Measurements from ENCODE around the gene ATP6V1G3.
"Not testable (repeated sequence)": the region's sequence is repeated elsewhere in the genome, so short reads cannot be mapped to it uniquely, and the experiment has no call there.

Gene ATP6V1G3

GRCh38 chr1:198497326-198498102 lies 43.0 kb downstream of the ATP6V1G3 start:
- DNase-seq (ENCODE audit: low read depth, low spot score) = no peak

DNA sequence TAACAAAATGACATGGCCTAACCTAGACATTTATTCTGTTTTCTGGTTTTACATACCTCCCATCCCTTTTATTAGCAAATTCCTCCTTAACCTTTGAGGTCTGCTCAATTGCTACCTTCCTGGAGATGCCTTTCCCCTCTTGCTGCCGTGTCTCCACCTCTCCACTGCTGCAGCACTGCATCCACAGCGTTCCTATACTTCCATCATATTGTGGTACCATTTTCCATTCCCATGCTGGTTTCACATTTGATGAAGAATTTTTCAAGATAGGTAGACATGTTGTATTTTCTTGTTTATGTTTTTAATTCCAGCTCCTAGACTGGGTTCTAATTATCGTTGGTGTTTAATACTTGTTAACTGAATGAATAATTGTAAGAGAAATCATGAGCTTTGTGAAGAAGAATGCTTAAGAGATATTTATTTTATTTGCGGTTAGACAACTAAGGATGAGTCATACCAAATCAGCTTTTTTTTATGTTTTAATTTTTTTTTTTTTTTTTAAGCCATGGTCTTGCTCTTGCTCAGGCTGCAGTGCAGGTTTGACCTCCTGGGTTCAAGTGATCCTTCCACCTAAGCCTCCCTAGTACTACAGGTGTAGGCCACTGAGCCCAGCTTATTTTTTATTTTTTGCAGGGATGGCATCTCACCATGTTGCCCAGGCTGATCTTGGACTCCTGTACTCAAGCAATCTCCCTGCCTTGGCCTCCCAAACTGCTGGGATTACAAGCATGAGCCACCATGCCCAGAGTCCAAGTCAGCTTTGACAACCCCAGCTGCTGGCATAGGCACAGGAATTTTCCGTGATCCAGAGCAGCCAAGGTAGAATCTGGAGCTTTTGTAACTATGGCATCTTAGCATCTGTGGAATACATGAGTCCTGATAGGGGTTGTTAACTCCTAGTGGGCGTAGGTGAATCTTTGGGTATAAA lies 44.0 kb downstream of the ATP6V1G3 start:
- DNase-seq (ENCODE audit: low read depth, low spot score) = no peak

DNA sequence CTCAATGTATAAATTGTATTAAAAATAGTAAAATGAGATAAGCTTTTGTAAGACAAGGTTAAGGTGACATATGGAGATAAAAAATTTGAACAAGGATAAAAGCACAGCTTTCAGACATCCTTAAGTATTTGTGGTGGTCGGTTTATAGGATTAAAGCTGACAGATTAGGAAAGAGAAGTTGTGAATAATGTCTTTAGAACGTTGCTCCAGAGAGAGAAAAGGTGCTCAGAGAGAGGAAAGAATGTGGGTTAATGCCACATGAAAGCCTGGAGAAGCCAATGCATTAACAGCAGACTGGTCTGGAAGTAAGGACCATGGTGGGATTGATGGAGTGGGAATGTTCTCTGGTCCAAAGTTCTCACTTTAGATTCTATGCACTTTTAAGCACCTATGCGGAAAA lies 44.8 kb downstream of the ATP6V1G3 start:
- no peak for DNase-seq (ENCODE audit: low read depth, low spot score)

- DNase-seq (ENCODE audit: low read depth, low spot score) = no peak
Observed at GRCh38 chr1:198494658-198495103, 45.8 kb downstream of the ATP6V1G3 start.

- no peak for DNase-seq (ENCODE audit: low read depth, low spot score)
Observed at GRCh38 chr1:198494139-198494538, 46.3 kb downstream of the ATP6V1G3 start.

DNA sequence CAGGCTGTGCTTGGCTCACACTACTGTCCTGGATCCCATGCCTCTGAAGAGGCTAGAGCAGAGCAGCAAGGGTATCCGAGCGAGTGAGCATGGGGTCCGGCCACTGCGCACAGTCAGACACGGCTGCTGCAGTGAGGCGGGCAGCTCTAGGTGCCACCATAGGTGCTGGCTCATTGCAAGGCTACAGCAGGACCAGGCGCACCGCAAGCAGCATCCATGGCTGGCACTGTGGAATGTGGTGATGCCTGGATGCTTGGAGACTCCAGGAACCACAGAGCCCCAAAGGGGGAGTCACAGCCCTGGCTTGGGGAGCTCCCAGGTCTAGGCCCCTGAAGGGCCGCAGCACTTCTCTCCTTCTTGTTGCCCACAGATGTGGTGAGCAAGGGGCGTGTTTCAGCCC lies 47.2 kb downstream of the ATP6V1G3 start:
- DNase-seq (ENCODE audit: low read depth, low spot score) = no peak

GRCh38 chr1:198492872-198493271 lies 47.6 kb downstream of the ATP6V1G3 start:
- no peak for DNase-seq (ENCODE audit: low read depth, low spot score)

DNA sequence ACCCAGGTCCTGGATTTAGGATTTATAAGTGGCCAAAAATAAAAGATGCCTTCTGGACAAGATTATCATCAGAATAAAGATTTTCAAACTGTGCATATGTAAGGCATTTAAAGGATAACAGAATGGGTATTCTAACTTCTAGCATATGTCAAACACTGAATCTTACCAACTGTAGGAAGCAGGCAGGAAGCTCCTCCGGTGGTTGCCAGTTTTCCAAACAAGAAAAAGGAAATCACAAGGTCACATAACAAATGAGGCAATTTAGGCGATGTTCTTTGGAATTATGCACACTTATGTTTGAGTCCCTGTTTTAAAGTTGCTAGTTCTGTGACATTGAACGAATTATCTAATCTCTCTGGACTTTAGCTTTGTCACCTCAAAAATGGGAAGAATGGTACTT lies 48.9 kb downstream of the ATP6V1G3 start:
- DNase-seq (ENCODE audit: low read depth, low spot score) = no peak

GRCh38 chr1:198491028-198491427 lies 49.5 kb downstream of the ATP6V1G3 start:
- no peak for DNase-seq (ENCODE audit: low read depth, low spot score)

DNA sequence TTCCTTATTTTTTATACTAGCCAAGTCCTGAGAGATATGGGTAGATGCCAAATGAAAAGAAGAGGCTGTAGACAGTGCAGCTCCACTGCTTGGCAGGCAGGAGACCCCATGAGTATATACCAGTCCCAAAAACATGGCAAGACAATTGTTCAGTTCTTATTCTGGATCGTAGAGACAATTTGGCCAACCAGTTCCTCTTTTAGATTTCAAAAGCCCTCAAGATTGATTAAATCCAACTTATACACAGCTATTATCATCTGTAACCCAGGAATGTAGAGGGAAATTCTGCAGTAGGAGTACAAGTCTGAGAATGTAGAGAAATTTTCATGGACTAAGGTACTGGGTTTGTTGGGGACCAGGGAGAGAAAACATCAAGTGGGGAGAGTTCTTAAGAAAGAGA lies 50.3 kb downstream of the ATP6V1G3 start:
- DNase-seq (ENCODE audit: low read depth, low spot score) = no peak

GRCh38 chr1:198486903-198487302 lies 53.6 kb downstream of the ATP6V1G3 start:
- no peak for DNase-seq (ENCODE audit: low read depth, low spot score)

DNA sequence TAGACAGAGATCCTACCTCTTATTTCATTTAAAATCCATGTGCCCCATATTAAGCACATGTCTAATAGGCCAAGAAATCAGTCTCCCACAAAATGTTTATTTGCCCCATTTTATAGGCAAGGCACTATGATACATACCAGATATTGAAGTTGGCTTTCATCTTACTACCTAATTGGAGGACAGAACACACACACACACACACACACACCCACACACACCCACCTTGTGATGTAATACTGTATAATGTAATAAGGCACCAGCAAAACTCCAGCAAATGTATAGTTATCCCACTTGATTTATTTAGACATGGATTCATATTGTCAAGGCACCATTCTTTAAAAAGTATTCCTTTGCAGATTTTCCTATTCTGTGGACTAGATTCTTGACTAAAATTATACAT lies 56.8 kb downstream of the ATP6V1G3 start:
- no peak for DNase-seq (ENCODE audit: low read depth, low spot score)

DNA sequence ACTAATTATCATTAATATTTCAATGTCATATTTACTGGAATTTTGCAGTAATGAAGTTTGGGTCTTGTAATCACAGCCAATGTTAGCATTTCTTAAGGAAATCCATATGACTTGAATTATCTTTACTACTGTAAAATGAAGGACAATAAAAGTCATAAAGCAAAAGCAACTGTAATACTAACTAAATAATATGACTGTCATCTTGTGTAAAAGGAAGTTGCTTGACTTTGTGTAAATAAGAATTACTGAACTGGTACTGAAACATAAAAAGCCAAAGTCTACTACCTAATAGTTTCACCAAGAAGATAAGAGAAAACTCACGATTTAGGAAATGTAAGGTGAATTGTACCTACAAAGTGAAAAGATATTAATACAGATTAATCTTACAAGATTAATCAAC lies 57.5 kb downstream of the ATP6V1G3 start:
- DNase-seq (ENCODE audit: low read depth, low spot score) = no peak

GRCh38 chr1:198481661-198482060 lies 58.8 kb downstream of the ATP6V1G3 start:
- DNase-seq (ENCODE audit: low read depth, low spot score) = no peak

DNA sequence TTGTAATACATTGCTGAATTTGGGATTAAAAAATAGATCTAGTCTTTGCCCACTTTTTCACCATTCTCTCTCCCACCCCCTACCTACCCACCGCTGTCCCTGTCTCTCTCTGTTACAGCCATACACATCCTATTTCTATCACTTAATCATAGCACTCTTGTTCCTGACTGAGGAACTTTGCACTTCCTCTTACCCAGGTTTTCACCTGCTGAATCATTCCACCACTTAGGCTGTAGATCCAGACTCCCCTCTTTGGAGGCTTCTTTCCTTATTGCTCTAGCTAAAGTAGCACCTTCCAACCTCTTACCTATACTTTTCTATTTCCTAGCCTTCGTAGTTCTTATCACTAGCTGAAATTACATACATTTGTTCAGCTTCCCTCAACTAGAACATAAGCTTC lies 59.6 kb downstream of the ATP6V1G3 start:
- DNase-seq (ENCODE audit: low read depth, low spot score) = no peak

DNA sequence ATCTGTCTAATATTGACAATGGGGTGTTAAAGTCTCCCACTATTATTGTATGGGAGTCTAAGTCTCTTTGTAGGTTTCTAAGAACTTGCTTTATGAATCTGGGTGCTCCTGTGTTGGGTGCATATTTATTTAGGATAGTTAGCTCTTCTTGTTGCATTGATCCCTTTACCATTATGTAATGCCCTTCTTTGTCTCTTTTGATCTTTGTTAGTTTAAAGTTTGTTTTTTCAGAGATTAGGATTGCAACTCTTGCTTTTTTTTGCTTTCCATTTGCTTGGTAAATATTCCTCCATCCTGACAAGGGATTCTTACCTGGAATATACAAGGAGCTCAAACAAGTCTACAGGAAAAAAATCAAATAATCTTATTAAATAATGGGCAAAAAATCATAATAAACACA lies 63.1 kb downstream of the ATP6V1G3 start:
- not testable (repeated sequence) for DNase-seq (ENCODE audit: low read depth, low spot score)

All from brain pericyte (primary cell).